ENCODE data around the gene NR2E3. TPM values are rescaled to one million over a fixed set of nuclear protein-coding genes. Genes with fewer than 3 reads are reported as not detected.

NR2E3 gene
- total and polyA plus RNA-seq, 2 of the 4 experiments (the other 2 are of a cell fraction): under 0.01 to 0.29 TPM

DNA sequence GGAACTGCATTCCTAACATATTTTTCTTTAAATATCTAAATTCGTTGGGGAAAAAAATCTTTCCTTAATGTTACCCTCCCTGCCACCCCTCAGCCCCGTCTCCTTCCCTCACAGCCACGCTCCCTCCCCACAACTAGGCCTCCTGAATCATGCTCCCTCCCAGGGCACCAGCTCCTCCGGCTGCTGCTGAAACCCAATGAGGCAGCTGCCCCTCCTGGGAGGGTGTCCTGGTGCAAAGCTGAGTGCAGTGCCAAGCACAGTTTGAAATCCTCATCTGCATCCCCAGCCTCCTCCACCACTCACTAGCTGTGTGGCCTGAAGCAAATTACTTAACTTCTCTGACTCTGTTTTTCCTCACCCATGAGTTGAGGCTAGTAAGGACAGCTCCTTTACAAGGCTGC, 2.7 kb upstream of the NR2E3 start:
- no peak overlapping the region for H2AK5ac ChIP-seq (ENCODE audit: low read depth, low read length)
- H4K5ac ChIP-seq (ENCODE audit: low read depth, low read length): no peak overlapping the region
- no peak overlapping the region for H2BK15ac ChIP-seq (ENCODE audit: low read depth, low read length)
- H3K4me2 ChIP-seq (ENCODE audit: low read depth, low read length): no peak overlapping the region
- H3K4me3 ChIP-seq (ENCODE audit: insufficient read depth, low read depth, low read length): no peak overlapping the region
- H3K27me3 ChIP-seq (ENCODE audit: control insufficient read depth, insufficient read depth, low read length): no peaks in the 10 kb centered on the region
- H4K91ac ChIP-seq (ENCODE audit: insufficient read depth, low read depth, low read length): 0 out of 2 replicates have a peak overlapping the region, but pooled peaks have one; percentile 2
- peak; percentile 54 for ATAC-seq (ENCODE audit: low read depth)
- peak; percentile 33 for DNase-seq
- intact Hi-C loops (cut with micrococcal nuclease) (loop anchor here (10.0 kb wide), 1 partner anchor 913 kb away; the partner anchor contains the start of genes LRRC49 and THAP10), dilution Hi-C loops (cut with HindIII; ENCODE audit: low sequenced_read_pairs, unreplicated experiment) (no loop called here), in situ Hi-C loops (cut with MboI; ENCODE audit: low sequenced_read_pairs) (loop anchor here (5.0 to 10.0 kb wide), 3 partner anchors 360 to 833 kb away; no protein-coding TSS in a partner anchor)
- H2AK9ac ChIP-seq (replicated peaks; ENCODE audit: low read depth, low read length, poor library complexity): no peak overlapping the region
- H3K36me3 ChIP-seq (ENCODE audit: control insufficient read depth, insufficient read depth, low read length): no peaks in the 10 kb centered on the region
- no peak for TF ChIP-seq MXI1 (IDR thresholded peaks at IDR 0.05; ENCODE audit: borderline replicate concordance, low read depth, low read length)
- POLR2A ChIA-PET (ENCODE audit: unreplicated experiment): no interaction called here
- no peak overlapping the region for H2BK20ac ChIP-seq (ENCODE audit: low read depth, low read length)
- peaks cover 15% of the 10 kb centered on the region for H3K4me1 ChIP-seq (ENCODE audit: control insufficient read depth, insufficient read depth, low read length)
- H2BK5ac ChIP-seq (ENCODE audit: low read depth, low read length, poor library complexity, severe bottlenecking): no peak overlapping the region
- WGBS, 2 experiments (ENCODE audit: extremely low coverage in 2 of 2, insufficient read length in 1 of 2): 50% methylated on average over 2 of the region's 4 CpGs; no CpG with 5 or more reads in 1 of the 2 experiments
- no TSS peak for BruUV-seq (replicated peaks)
- no peak overlapping the region for H2BK120ac ChIP-seq (ENCODE audit: low read depth, low read length)
- peaks cover 5% of the 10 kb centered on the region; the same call in 1 of the 2 replicates for H3K9me1 ChIP-seq (ENCODE audit: insufficient read depth, low read length)
- H3K9me3 ChIP-seq (ENCODE audit: control insufficient read depth, insufficient read depth, low read length): no peaks in the 10 kb centered on the region
- H2AFZ ChIP-seq (replicated peaks; ENCODE audit: low read length, poor library complexity): peak overlapping the region; percentile 68
- H3K56ac ChIP-seq (ENCODE audit: extremely low read depth, insufficient read depth, low read length): no peak overlapping the region
- CTCF ChIA-PET: interaction anchor here (1.6 kb wide), 1 partner anchor 55 kb away, joined by 5 read pairs; no protein-coding TSS in a partner anchor
- H4K8ac ChIP-seq (ENCODE audit: low read depth in 2 of 2, low read length in 2 of 2): no peak overlapping the region; a peak in 1 of 4 replicates
- 0 out of 2 replicates have a peak overlapping the region, but pooled peaks have one; percentile 1 for H3K23ac ChIP-seq (ENCODE audit: low read depth, low read length)
- no peak overlapping the region for H3K14ac ChIP-seq (replicated peaks; ENCODE audit: low read depth, low read length)
- H3K9ac ChIP-seq (ENCODE audit: low read depth, low read length): no peak overlapping the region
- H3K27ac ChIP-seq (ENCODE audit: insufficient read depth, low read length): no peak overlapping the region
- no peak overlapping the region for H3K18ac ChIP-seq (ENCODE audit: low read depth, low read length)
- no peaks in the 10 kb centered on the region for H4K20me1 ChIP-seq (ENCODE audit: insufficient read depth, low read length)
- no peaks in the 10 kb centered on the region for H3K79me1 ChIP-seq (ENCODE audit: low read depth in 1 of 2, low read length in 2 of 2)
- no peak overlapping the region for H3K4ac ChIP-seq (ENCODE audit: low read depth, low read length)
